Stimulated activated memory B cell treated with anti-CD40 and anti-IgM and Interleukin-4, amounts not matched to agents 10 μg/mL and 1 μg/mL and 100 μg/mL, for 72 hours (primary cell): ENCODE measurements around the gene SPSB3.

ENCODE experiments used
- ATAC-seq: fragments of 150-1000 bp; cut with Tn5 transposase; 2 replicates; pipeline ENCODE4 v1.10.0; 2021
- H3K27ac Mint-ChIP-seq: one replicate; pipeline ENCODE4 v1.8.0; 2022; ENCODE audit warnings: mild to moderate bottlenecking, mixed read lengths
- H3K27me3 Mint-ChIP-seq: one replicate; pipeline ENCODE4 v1.8.0; 2022; ENCODE audit warnings: mixed read lengths
- H3K36me3 Mint-ChIP-seq: one replicate; pipeline ENCODE4 v1.8.0; 2022; ENCODE audit warnings: mixed read lengths
- H3K4me1 Mint-ChIP-seq: one replicate; pipeline ENCODE4 v1.8.0; 2022; ENCODE audit warnings: mixed read lengths
- H3K4me3 Mint-ChIP-seq: one replicate; pipeline ENCODE4 v1.8.0; 2022; ENCODE audit warnings: mild to moderate bottlenecking, moderate library complexity, mixed read lengths
- H3K9me3 Mint-ChIP-seq: one replicate; pipeline ENCODE4 v1.8.0; 2022; ENCODE audit warnings: mixed read lengths

Gene SPSB3

DNA sequence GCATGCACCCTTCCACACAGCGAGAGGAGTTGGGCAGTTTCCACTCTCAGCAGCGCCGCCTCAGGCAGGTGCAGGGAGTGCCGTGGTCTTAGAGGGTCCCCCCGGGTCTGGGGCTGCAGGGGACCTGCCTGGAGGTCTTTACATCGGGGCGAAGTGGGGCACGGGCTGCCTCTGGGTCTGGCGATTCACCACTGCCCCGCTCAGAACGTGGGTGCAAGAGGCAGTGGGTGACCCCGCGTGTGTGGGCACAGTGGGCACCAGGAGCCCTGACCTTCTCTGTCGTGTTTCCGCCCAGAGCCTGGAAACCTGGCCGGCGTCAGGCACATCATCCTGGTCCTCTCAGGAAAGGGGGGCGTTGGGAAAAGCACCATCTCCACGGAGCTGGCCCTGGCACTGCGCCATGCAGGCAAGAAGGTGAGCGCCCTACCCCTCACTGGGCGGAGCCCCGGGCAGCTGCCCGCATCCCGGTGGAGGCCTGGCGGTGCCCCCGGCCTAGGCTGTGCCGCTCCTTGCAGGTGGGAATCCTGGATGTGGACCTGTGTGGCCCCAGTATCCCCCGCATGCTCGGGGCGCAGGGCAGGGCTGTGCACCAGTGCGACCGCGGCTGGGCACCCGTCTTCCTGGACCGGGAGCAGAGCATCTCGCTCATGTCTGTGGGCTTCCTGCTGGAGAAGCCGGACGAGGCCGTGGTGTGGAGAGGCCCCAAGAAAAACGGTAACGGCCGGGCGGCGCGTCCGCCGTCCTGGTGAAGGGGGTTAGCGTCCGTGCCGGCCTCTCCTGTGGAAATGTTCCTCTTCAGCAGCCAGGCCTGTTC lies 4.1 kb upstream of the SPSB3 start:
- Mint-ChIP-seq H3K4me3 (no peak overlapping the region), H3K27me3 (no peaks in the 10 kb centered on the region), H3K4me1 (peaks cover 27% of the 10 kb centered on the region), H3K27ac (no peak overlapping the region), H3K36me3 (peaks cover 16% of the 10 kb centered on the region), H3K9me3 (no peaks in the 10 kb centered on the region)
- no peak for ATAC-seq

DNA sequence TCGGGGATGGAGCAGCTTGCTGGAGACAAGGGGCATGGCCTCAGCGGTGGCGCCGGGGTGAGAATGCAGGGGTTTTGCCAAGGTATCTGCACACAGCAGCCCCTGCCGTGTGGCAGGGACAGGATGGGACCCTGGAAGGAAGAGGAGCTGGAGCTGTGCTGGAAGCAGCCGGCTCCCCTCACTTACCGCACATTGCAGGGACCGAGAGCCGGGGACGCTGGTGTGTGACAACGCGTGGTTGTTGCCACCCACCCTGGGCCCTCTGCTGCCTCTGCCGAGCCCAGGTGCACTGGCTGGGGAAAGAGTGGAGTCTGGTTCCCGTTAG lies 3.4 kb upstream of the SPSB3 start:
- H3K27ac Mint-ChIP-seq: no peak overlapping the region
- no peak for ATAC-seq
- peaks cover 16% of the 10 kb centered on the region for H3K36me3 Mint-ChIP-seq
- no peaks in the 10 kb centered on the region for H3K9me3 Mint-ChIP-seq
- H3K4me3 Mint-ChIP-seq: no peak overlapping the region
- peaks cover 32% of the 10 kb centered on the region for H3K4me1 Mint-ChIP-seq
- H3K27me3 Mint-ChIP-seq: no peaks in the 10 kb centered on the region

GRCh38 chr16:1784977-1785845 lies 2.8 kb upstream of the SPSB3 start:
- no peak overlapping the region for H3K27ac Mint-ChIP-seq
- peak overlapping the region; percentile 38 for H3K4me3 Mint-ChIP-seq
- H3K27me3 Mint-ChIP-seq: no peaks in the 10 kb centered on the region
- H3K36me3 Mint-ChIP-seq: peaks cover 16% of the 10 kb centered on the region
- no peak for ATAC-seq
- no peaks in the 10 kb centered on the region for H3K9me3 Mint-ChIP-seq
- H3K4me1 Mint-ChIP-seq: peaks cover 32% of the 10 kb centered on the region

- ATAC-seq: peak; percentile 11
Observed at GRCh38 chr16:1781758-1782407, 488 bp downstream of the SPSB3 start.

GRCh38 chr16:1781254-1781653 lies 1.1 kb downstream of the SPSB3 start:
- Mint-ChIP-seq H3K36me3 (peaks cover 13% of the 10 kb centered on the region), H3K4me1 (peaks cover 37% of the 10 kb centered on the region), H3K4me3 (peak overlapping the region; percentile 85), H3K27ac (peak overlapping the region; percentile 81), H3K9me3 (no peaks in the 10 kb centered on the region), H3K27me3 (no peaks in the 10 kb centered on the region)
- no peak for ATAC-seq

More at GRCh38 chr16:1781758-1782407, 488 bp downstream of the SPSB3 start:
- peak overlapping the region; percentile 81 for H3K27ac Mint-ChIP-seq
- H3K4me1 Mint-ChIP-seq: peaks cover 33% of the 10 kb centered on the region
- H3K27me3 Mint-ChIP-seq: no peaks in the 10 kb centered on the region
- H3K4me3 Mint-ChIP-seq: peak overlapping the region; percentile 90
- H3K9me3 Mint-ChIP-seq: no peaks in the 10 kb centered on the region
- H3K36me3 Mint-ChIP-seq: peaks cover 9% of the 10 kb centered on the region

- Mint-ChIP-seq H3K36me3 (peaks cover 13% of the 10 kb centered on the region), H3K9me3 (no peaks in the 10 kb centered on the region), H3K27me3 (no peaks in the 10 kb centered on the region), H3K4me3 (no peak overlapping the region), H3K27ac (no peak overlapping the region), H3K4me1 (peaks cover 32% of the 10 kb centered on the region)
- ATAC-seq: no peak
Observed at GRCh38 chr16:1780677-1781072, 1.7 kb downstream of the SPSB3 start.

GRCh38 chr16:1779741-1780676 lies 2.4 kb downstream of the SPSB3 start:
- ATAC-seq: no peak
- Mint-ChIP-seq H3K9me3 (no peaks in the 10 kb centered on the region), H3K4me1 (peaks cover 26% of the 10 kb centered on the region), H3K27me3 (no peaks in the 10 kb centered on the region), H3K36me3 (peaks cover 9% of the 10 kb centered on the region), H3K4me3 (peak overlapping the region; percentile 29), H3K27ac (no peak overlapping the region)

DNA sequence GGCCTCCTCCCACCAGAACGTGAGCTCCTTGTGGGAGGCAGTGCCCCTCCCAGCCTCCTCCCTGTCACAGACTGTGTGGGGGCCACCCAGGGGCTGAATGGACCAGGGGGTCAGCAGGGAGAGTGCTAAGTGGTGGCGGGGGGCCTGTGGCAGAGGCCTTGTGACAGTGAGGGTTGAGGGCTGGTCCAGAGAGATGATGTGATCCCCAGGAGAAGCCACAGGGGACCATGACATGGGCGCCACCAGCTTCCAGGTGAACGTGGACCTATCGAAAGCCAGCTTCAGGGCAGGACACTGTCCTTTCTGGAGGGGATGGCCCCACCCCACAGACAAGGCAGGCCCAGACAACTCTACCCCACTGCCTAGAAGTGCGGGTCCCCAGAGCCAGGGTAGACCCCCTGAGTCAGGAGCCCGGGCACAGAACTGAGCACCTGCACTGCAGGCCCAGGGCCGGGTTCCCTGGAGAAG lies 3.1 kb downstream of the SPSB3 start:
- Mint-ChIP-seq H3K9me3 (no peaks in the 10 kb centered on the region), H3K27me3 (no peaks in the 10 kb centered on the region), H3K36me3 (peaks cover 6% of the 10 kb centered on the region), H3K4me3 (peak overlapping the region; percentile 24), H3K27ac (peak overlapping the region; percentile 54), H3K4me1 (peaks cover 23% of the 10 kb centered on the region)
- no peak for ATAC-seq

DNA sequence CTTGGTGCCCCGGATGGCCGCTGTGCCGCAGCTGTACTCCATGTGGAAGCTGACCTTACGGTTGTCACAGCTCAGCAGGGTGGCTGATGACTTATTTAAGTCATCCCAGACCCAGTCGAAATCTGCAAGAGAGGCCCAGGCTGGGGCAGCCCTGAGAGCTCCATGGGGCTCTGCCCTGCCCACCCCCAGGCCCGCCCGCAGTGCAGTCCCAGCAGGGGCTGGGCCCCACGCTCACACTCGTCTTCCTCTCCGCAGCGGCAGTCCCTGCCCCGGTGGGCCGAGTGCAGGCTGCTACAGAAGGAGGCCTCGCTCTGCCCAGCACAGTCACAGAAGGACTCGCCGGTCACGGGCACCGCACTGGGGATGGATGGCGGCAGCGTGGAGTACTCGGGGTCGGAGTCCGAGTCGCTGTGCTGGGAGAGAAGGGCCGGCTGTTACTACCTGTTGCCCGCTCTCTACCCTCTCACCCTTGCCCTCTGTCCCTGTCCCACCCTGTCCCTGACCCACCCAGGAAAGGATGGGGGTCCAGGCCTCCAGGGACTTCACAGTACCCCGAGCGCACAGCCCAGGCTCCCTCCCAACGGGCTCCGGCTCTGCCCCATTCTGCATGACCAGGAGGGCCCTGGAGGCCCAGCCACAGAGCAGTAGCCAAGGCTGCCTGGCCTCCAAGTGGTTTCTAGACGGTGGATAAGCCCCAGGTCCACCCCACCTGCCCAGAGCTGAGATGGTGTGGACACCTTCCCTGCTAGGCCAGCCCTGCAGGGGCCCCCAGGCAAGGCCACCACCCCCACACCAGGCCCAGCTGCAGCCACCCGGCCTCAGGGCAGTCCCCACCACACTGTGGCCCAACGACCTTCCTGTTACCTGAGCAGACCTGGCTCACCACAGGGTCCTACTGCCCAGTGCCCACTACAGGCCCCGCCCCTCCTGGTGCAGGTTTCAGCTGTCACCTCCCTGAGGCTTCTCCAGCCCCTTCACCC lies 3.9 kb downstream of the SPSB3 start:
- ATAC-seq: no peak
- H3K9me3 Mint-ChIP-seq: no peaks in the 10 kb centered on the region
- H3K27ac Mint-ChIP-seq: peak overlapping the region; percentile 54
- peaks cover 28% of the 10 kb centered on the region for H3K4me1 Mint-ChIP-seq
- H3K36me3 Mint-ChIP-seq: peaks cover 6% of the 10 kb centered on the region
- H3K4me3 Mint-ChIP-seq: no peak overlapping the region
- H3K27me3 Mint-ChIP-seq: no peaks in the 10 kb centered on the region

- H3K4me3 Mint-ChIP-seq: no peak overlapping the region
- H3K27ac Mint-ChIP-seq: no peak overlapping the region
- H3K9me3 Mint-ChIP-seq: no peaks in the 10 kb centered on the region
- peaks cover 6% of the 10 kb centered on the region for H3K36me3 Mint-ChIP-seq
- H3K27me3 Mint-ChIP-seq: no peaks in the 10 kb centered on the region
- ATAC-seq: no peak
- H3K4me1 Mint-ChIP-seq: peaks cover 28% of the 10 kb centered on the region
Observed at GRCh38 chr16:1777375-1778199, 4.8 kb downstream of the SPSB3 start.

DNA sequence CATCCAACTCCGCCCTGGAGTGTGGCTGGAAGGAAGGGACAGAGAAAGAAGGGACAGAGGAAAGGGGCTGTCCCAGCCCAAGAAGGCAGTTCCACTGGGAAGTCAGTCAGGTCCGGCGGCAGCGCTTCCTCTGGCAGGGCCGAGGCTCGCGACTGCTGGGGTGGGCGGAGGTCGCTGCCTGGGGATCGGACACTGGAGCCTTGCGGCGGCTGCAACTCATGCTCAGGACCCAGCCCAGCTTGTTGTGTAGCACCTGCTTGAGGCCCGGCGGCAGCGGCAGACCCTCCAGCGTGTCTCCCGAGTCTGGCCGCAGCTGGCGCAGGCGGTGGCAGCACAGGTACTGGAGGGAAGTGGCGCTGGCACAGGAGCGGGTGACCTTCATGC lies 5.4 kb downstream of the SPSB3 start:
- Mint-ChIP-seq H3K27ac (no peak overlapping the region), H3K4me1 (peaks cover 33% of the 10 kb centered on the region), H3K9me3 (no peaks in the 10 kb centered on the region), H3K36me3 (peaks cover 11% of the 10 kb centered on the region), H3K4me3 (no peak overlapping the region), H3K27me3 (no peaks in the 10 kb centered on the region)
- no peak for ATAC-seq

DNA sequence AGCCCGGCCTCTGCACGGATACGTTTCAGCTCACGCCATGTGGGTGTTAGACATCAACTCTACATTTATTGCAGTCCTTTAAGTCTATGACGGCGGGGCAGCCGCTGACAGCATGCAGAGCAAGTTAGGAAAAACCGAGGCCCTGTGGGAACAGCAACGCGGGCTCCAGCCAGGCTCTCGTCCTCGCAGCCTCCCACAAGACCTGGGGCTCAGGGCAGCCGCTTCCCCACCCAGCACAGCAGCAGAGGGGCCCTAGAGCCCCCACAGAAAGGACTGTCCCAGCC lies 5.8 kb downstream of the SPSB3 start:
- Mint-ChIP-seq H3K36me3 (peaks cover 13% of the 10 kb centered on the region), H3K4me3 (no peak overlapping the region), H3K4me1 (peaks cover 33% of the 10 kb centered on the region), H3K27me3 (no peaks in the 10 kb centered on the region), H3K27ac (no peak overlapping the region), H3K9me3 (no peaks in the 10 kb centered on the region)
- no peak for ATAC-seq
